ENCODE results near the gene BICC1. TPM values are rescaled to one million over a fixed set of nuclear protein-coding genes. Genes with fewer than 3 reads are reported as not detected.

Gene BICC1
- total and polyA plus RNA-seq, 2 donors (not counting 3 experiments of a cell fraction or from before 2014, with no cell fraction given), result 0.06 to 0.29 TPM

GRCh38 chr10:58488921-58489320 is 23.8 kb upstream of the BICC1 start:
- no peak overlapping the region for H2AFZ ChIP-seq (ENCODE audit: low read depth, low read length)
- BruUV-seq (replicated peaks), result no TSS peak
- H3K4me3 ChIP-seq (replicated peaks in 1 of 3; ENCODE audit: insufficient read depth in 1 of 3, low read depth in 1 of 3, low read length in 3 of 3), result no peak overlapping the region
- H3K4me2 ChIP-seq (ENCODE audit: insufficient read depth, low read length), result no peak overlapping the region
- no peak for FAIRE-seq
- H3K79me2 ChIP-seq (ENCODE audit: control insufficient read depth, insufficient read depth, low read length), result no peaks in the 10 kb centered on the region
- intact Hi-C loops (cut with micrococcal nuclease) (no loop called here), dilution Hi-C loops (cut with MboI; ENCODE audit: extremely low pct_ligation_motif_present, low sequenced_read_pairs) (no loop called here)
- no peak overlapping the region for H3K9ac ChIP-seq (replicated peaks; ENCODE audit: extremely low read depth, insufficient read depth, low read length)
- no peaks in the 10 kb centered on the region for H3K9me3 ChIP-seq (replicated peaks; ENCODE audit: control insufficient read depth, insufficient read depth, low read length)
- no peaks in the 10 kb centered on the region for H4K20me1 ChIP-seq (replicated peaks; ENCODE audit: control insufficient read depth, extremely low read depth, insufficient read depth, low read length)
- no peak for DNase-seq (ENCODE audit: low read depth, low spot score)
- POLR2A ChIA-PET, result no interaction called here
- CTCF ChIA-PET, result interaction anchor here (1.3 kb wide), 1 partner anchor 42 kb away, joined by 3 read pairs; no protein-coding TSS in a partner anchor
- H3K27me3 ChIP-seq (ENCODE audit: control insufficient read depth in 2 of 2, insufficient read depth in 2 of 2, low read length in 2 of 2), result peaks cover 0 to 2% of the 10 kb centered on the region in 2 experiments
- no peak for TF ChIP-seq POLR2AphosphoS5 (IDR thresholded peaks at IDR 0.05; ENCODE audit: insufficient read depth, low read depth, low read length)
- TF ChIP-seq FOS (IDR thresholded peaks at IDR 0.05; ENCODE audit: borderline replicate concordance, insufficient read depth, low read length), result no peak
- TF ChIP-seq MAX (IDR thresholded peaks at IDR 0.05; ENCODE audit: insufficient read depth, insufficient read length), result no peak
- no peak for TF ChIP-seq POLR2A (IDR thresholded peaks at IDR 0.05; ENCODE audit: low read depth, low read length)
- no peak for TF ChIP-seq JUN (IDR thresholded peaks at IDR 0.05; ENCODE audit: borderline replicate concordance, insufficient read depth, insufficient read length, low read depth)
- TF ChIP-seq EZH2 (IDR thresholded peaks at IDR 0.05; ENCODE audit: borderline replicate concordance, low read depth, low read length, severe bottlenecking), result no peak
- TF ChIP-seq MYC (IDR thresholded peaks at IDR 0.05; ENCODE audit: low read depth, low read length), result no peak
- TF ChIP-seq CTCF (IDR thresholded peaks at IDR 0.05; ENCODE audit: extremely low read depth in 1 of 2, insufficient read depth in 1 of 2, low read depth in 1 of 2, low read length in 2 of 2), result no peak
- no peak for TF ChIP-seq GATA2 (IDR thresholded peaks at IDR 0.05; ENCODE audit: insufficient read depth, insufficient read length, low read depth, low read length)
- H3K36me3 ChIP-seq (ENCODE audit: control insufficient read depth in 2 of 2, extremely low read depth in 1 of 2, insufficient read depth in 2 of 2, low read length in 2 of 2), result no peaks in the 10 kb centered on the region
- no peaks in the 10 kb centered on the region for H3K9me1 ChIP-seq (replicated peaks; ENCODE audit: control insufficient read depth, extremely low read depth, insufficient read depth, low read length)
- H3K4me1 ChIP-seq (ENCODE audit: control insufficient read depth, extremely low read depth, insufficient read depth, low read length), result no peaks in the 10 kb centered on the region
- H3K27ac ChIP-seq (ENCODE audit: insufficient read depth, low read depth, low read length), result no peak overlapping the region
